ENCODE measurements around the gene ASB2. TPM values are rescaled to one million over a fixed set of nuclear protein-coding genes. Genes with fewer than 3 reads are reported as not detected.

Gene ASB2
- total RNA-seq, 1 experiment from 2014 or later, result not detected

- intact Hi-C loops (cut with micrococcal nuclease; ENCODE audit: unreplicated experiment), result no loop called here
- Histone ChIP-seq H3K36me3 (ENCODE audit: insufficient read depth, low read length, poor library complexity, severe bottlenecking) (no peaks in the 10 kb centered on the region), H3K4me1 (ENCODE audit: insufficient read depth, low read length, poor library complexity, severe bottlenecking) (no peaks in the 10 kb centered on the region), H3K27me3 (replicated peaks; ENCODE audit: insufficient read depth, low read depth, low read length, poor library complexity) (no peaks in the 10 kb centered on the region), H3K27ac (ENCODE audit: low read depth, low read length, poor library complexity, severe bottlenecking) (no peak overlapping the region), H3K9me3 (ENCODE audit: low read depth, low read length, poor library complexity, severe bottlenecking) (no peaks in the 10 kb centered on the region), H3K4me3 (ENCODE audit: low read depth, low read length, poor library complexity, severe bottlenecking) (no peak overlapping the region)
- BruUV-seq (replicated peaks), result no TSS peak
- ChIA-PET POLR2A (ENCODE audit: low non-redundant PET) (no interaction called here), CTCF (interaction anchor here (0.8 kb wide), 1 partner anchor 9 kb away, joined by 3 read pairs; no protein-coding TSS in a partner anchor)
- TF ChIP-seq EZH2 (IDR thresholded peaks at IDR 0.05; ENCODE audit: borderline replicate concordance, low read depth, low read length, poor library complexity, severe bottlenecking), result no peak
- DNase-seq (ENCODE audit: low spot score), result no peak
These were observed 45.9 kb downstream of the ASB2 start for GRCh38 chr14:93930296-93930988.

- no peaks in the 10 kb centered on the region for H3K9me3 ChIP-seq (ENCODE audit: low read depth, low read length, poor library complexity, severe bottlenecking)
- POLR2A ChIA-PET (ENCODE audit: low non-redundant PET), result no interaction called here
- TF ChIP-seq EZH2 (IDR thresholded peaks at IDR 0.05; ENCODE audit: borderline replicate concordance, low read depth, low read length, poor library complexity, severe bottlenecking), result no peak
- TF ChIP-seq CTCF (conservative IDR thresholded peaks at IDR 0.05; ENCODE audit: low read depth, low read length), result no peak
- no peak for DNase-seq (ENCODE audit: low spot score)
- H3K4me1 ChIP-seq (ENCODE audit: insufficient read depth, low read length, poor library complexity, severe bottlenecking), result no peaks in the 10 kb centered on the region
- intact Hi-C loops (cut with micrococcal nuclease; ENCODE audit: unreplicated experiment), result no loop called here
- no peaks in the 10 kb centered on the region for H3K36me3 ChIP-seq (ENCODE audit: insufficient read depth, low read length, poor library complexity, severe bottlenecking)
- H3K4me3 ChIP-seq (ENCODE audit: low read depth, low read length, poor library complexity, severe bottlenecking), result no peak overlapping the region
- H3K27ac ChIP-seq (ENCODE audit: low read depth, low read length, poor library complexity, severe bottlenecking), result no peak overlapping the region
- no TSS peak for BruUV-seq (replicated peaks)
- H3K27me3 ChIP-seq (replicated peaks; ENCODE audit: insufficient read depth, low read depth, low read length, poor library complexity), result no peaks in the 10 kb centered on the region
- CTCF ChIA-PET, result no interaction called here
These were observed 46.7 kb downstream of the ASB2 start for GRCh38 chr14:93929657-93930056.

DNA sequence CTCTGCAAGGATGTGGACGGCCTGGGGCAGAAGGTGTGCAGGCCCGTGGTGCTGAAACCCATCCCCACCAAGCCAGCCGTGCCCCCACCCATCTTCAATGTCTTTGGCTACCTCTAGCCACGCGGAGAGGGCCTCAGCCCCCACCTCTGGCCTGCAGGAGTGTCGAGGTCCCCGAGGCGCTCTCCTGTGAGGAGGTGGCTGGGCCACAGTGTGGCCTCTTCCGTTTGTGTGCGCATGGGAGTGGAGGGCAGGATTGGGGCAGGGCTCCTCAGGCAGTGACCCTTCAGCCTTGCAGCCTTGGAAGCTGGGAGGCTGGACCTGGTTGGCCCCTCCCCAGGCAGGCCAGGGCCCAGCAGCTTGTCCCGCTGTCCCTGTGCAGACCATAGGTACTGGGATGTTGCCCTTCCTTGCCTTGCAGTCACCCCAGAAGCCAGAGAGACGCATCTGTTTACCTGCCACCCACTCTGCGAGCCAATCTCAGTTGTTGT, 47.3 kb downstream of the ASB2 start:
- CTCF ChIA-PET, result no interaction called here
- BruUV-seq (replicated peaks), result no TSS peak
- Histone ChIP-seq H3K36me3 (ENCODE audit: insufficient read depth, low read length, poor library complexity, severe bottlenecking) (no peaks in the 10 kb centered on the region), H3K9me3 (ENCODE audit: low read depth, low read length, poor library complexity, severe bottlenecking) (no peaks in the 10 kb centered on the region), H3K27me3 (replicated peaks; ENCODE audit: insufficient read depth, low read depth, low read length, poor library complexity) (no peaks in the 10 kb centered on the region), H3K27ac (ENCODE audit: low read depth, low read length, poor library complexity, severe bottlenecking) (no peak overlapping the region), H3K4me3 (ENCODE audit: low read depth, low read length, poor library complexity, severe bottlenecking) (no peak overlapping the region), H3K4me1 (ENCODE audit: insufficient read depth, low read length, poor library complexity, severe bottlenecking) (no peaks in the 10 kb centered on the region)
- POLR2A ChIA-PET (ENCODE audit: low non-redundant PET), result no interaction called here
- intact Hi-C loops (cut with micrococcal nuclease; ENCODE audit: unreplicated experiment), result no loop called here
- no peak for DNase-seq (ENCODE audit: low spot score)
- TF ChIP-seq EZH2 (IDR thresholded peaks at IDR 0.05; ENCODE audit: borderline replicate concordance, low read depth, low read length, poor library complexity, severe bottlenecking), result no peak
- no peak for TF ChIP-seq CTCF (conservative IDR thresholded peaks at IDR 0.05; ENCODE audit: low read depth, low read length)

All from A673 (cell line).